IPS-NIHi7 (cell line): Measurements from ENCODE around the gene RGPD4.
"Not testable (repeated sequence)": the region's sequence is repeated elsewhere in the genome, so short reads cannot be mapped to it uniquely, and the experiment has no call there.

Source experiments
- DNase-seq: peaks from one replicate; pipeline ENCODE4 v3.0.0; 2012; ENCODE audit warnings: mixed read lengths; ENCODE audit errors: extremely low spot score

RGPD4 gene

DNA sequence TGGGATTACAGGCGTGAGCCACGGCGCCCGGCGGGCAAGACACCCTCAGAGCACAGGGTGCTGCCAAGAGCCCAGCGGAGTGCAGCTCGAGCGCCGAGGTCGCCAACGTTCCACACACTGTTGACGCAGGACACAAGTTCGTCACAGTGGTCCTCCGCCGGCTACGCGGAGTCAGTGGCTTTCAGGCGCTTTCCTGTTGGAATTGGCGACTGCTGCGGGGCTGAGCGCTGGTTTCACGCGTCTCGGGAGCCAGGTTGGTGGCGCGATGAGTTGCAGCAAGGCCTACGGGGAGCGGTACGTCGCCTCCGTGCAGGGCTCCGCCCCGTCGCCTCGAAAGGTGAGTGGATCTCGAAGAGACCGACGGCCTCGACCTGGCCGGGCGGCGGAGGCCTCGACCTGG, at the start of gene RGPD4:
Gene RGPD4, plus strand, starts transcription at position 144 of the 400 bp plus-strand sequence. Its CDS starts 122 bp downstream, at position 266.
- DNase-seq, result not testable (repeated sequence)

DNA sequence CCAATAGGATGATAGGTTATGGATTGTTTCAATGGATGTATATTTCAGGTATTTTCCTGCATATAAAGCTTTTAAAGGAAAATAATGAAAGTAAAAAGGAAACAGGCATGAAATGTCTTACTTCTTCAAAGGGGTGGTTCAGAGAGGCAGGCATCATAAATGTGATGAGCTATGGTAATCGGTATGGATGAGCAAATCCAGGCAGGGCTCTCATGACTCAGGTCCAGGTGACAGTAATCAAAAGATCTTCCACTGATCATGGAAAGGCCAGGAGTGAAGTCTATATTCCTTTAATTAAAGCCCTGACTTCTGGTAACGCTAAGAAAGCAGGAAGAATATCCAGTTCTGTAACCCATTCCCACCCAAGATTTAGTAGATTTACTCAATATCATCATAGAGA, 48.7 kb upstream of the RGPD4 start:
- DNase-seq, result no peak

- no peak for DNase-seq
Measured at GRCh38 chr2:107785756-107786155, 40.9 kb upstream of the RGPD4 start.

DNA sequence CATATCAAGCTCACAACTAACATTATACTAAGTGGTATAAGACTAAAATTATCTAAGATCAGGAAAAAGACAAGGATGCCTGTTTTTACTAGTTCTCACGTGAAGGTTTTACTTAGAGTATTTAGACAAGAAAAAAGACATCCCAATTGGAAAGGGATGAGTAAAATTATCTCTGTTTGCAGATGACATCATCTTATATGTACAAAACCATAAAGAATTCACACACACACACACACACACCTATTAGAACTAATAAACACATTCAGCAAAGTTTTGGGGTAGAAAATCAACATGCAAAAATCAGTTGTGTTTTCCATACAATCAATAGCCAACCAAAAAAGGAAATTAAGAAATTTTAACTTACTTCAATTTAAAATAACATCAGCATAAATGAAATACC, 35.9 kb upstream of the RGPD4 start:
- no peak for DNase-seq

DNA sequence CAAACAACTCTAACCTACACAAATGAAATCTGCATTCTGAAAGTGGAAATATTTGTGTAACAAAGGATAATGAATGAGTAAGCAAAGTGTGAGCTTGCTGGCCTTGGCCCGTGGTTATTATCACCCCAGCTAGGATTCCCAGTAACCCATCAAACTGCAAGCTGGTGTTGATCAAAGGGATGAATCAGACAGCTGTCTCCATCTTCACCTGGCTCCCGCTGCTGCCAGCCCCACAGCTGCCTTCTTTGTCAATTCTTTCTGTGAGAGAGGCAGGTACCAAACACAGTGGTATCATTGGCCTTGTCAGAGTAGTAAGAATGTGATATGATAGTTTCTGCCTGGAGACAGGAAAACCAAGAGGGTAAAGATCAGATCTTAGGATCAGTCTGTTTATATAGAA, 25.2 kb upstream of the RGPD4 start:
- peak; percentile 19 for DNase-seq

- no peak for DNase-seq
Measured at GRCh38 chr2:107804608-107805498, 21.8 kb upstream of the RGPD4 start.

DNA sequence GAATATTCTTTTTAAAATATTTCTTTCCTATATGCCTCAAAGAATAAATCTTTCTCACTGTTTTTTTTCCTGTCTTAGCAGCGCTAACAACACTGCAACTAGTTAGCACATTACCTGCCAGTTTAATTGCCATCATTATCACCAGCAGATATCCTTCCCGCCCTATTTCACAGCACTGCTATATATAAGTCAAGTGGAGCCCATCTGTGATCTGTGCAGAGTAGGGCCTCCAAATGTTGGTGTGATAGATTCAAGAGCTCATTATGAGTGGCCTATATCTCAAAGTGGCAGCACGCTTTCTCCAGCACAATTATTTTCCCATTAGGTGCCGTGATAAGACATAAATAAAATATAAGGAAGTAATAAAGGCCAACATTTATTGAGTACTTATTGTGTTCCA, 19.8 kb upstream of the RGPD4 start:
- no peak for DNase-seq

GRCh38 chr2:107807988-107808387, 18.7 kb upstream of the RGPD4 start:
- DNase-seq, result no peak

- DNase-seq, result no peak
Measured at GRCh38 chr2:107808959-107809358, 17.7 kb upstream of the RGPD4 start.

DNA sequence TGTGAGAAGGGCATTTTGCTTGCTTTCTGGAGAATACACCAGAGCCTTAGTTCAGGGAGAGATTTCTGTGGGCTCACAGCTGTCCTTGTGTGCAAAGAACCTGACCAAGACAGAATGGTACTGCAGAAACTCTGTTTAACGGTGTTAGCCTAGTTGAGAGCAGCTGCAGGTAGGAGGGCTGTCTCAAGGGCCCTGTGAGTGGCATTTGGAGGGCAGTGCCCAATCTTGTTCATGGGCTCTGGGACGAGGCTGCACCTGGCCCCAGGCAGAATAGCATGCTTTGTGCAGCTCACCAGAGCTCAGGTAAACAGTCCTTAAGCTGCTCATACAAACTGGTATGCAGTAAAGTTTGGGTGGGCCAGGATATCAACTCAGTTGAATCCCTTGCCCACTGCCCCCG, 16.9 kb upstream of the RGPD4 start:
- no peak for DNase-seq

- DNase-seq, result peak; percentile 20
Measured at GRCh38 chr2:107810734-107811133, 16.0 kb upstream of the RGPD4 start.

- no peak for DNase-seq
Measured at GRCh38 chr2:107811411-107811810, 15.3 kb upstream of the RGPD4 start.

DNA sequence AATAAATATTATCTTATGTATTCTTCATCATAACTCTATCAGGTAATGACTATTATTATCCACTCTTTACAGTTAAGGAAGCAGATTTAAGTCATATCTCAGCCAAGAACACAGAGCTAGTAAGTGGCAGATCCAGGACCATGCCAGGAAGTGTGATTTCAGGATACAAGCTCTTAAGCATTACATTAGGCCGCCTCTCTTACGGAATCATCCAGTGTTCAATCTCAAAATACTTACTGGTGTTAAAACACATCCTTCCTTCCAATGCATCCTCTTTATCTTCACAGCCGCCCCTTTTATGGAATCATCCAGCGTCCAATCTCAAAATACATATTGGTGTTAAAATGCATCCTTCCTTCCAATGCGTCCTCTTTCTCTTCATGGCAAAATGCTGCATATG, 14.7 kb upstream of the RGPD4 start:
- no peak for DNase-seq

GRCh38 chr2:107817378-107817777, 9.3 kb upstream of the RGPD4 start:
- DNase-seq, result no peak

DNA sequence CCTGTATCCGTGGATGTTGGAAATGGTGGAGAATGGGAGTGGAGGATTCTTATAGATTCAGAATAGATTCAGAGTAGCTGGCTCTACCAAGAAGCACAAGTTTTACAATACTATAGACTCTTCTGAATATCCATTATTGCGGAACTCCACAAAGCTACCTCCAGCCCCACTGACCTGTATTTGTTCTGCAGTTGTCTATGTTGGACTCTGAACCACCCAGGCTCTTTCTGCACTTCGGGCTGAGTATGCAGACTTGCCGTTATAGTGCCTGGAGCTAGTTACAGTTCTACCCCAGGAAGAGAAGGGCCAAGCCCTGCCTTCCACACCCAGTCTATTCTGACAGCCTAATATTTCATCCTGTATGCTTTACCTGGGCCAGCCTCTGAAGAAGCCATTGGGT, 4.4 kb upstream of the RGPD4 start:
- DNase-seq, result no peak

- no peak for DNase-seq
Measured at GRCh38 chr2:107824451-107825205, 2.1 kb upstream of the RGPD4 start.

- no peak for DNase-seq
Measured at GRCh38 chr2:107825206-107825563, 1.5 kb upstream of the RGPD4 start.

- not testable (repeated sequence) for DNase-seq
Measured at GRCh38 chr2:107829514-107829913, 2.8 kb downstream of the RGPD4 start.

- not testable (repeated sequence) for DNase-seq
Measured at GRCh38 chr2:107833152-107833551, 6.5 kb downstream of the RGPD4 start.

GRCh38 chr2:107833618-107834017, 6.9 kb downstream of the RGPD4 start:
- not testable (repeated sequence) for DNase-seq

DNA sequence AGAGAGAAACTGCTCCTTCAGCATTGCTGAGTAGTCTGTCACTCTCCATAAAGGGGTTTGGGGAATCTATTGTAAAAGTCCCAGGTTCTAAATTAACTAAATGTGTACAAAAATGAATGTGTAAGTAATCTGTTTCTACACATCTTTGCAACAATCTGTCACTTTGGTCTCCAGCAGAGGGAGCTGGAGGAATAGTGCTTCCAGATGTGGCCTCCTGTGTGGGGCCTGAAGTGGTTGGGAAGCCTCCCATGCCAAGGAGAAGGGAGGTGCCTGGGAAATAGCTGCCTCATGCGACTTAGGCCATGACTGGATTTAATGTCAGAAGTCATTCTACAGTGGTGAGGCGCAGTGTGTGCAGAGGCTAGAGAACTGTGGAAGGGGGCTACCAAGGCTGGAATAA, 89.4 kb downstream of the RGPD4 start:
- not testable (repeated sequence) for DNase-seq

DNA sequence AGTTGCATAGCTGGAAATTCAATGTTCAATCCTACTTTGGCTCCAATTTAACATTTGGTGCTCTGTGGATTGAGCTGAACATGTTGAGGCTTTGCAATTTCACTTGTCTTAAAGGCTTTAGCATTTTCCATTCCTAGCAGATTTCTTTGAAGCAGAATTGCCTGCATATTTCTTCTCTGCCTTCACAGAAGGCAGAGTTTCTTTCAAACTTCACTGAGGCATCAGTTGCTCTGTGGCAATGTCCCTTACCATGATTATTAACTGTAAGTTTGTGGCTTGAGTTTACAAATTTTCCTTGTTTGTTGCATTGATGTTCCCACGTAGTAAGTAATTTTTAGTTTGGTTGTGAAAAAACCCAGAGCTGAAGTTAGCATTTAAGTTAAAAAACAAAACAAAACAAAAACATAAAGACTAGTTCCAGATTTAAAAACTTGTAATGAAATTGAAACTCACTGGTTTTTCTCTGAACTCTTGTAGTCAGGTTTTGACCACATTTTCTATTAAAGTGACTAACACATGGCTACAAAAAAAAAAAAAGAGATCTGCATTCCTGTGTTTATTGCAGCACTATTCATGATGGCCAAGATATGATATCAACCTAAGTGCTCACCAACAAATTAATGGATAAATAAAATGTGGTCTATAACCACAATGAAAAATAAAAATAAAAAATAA, 90.1 kb downstream of the RGPD4 start:
- not testable (repeated sequence) for DNase-seq
